A673 (cell line): ENCODE measurements around the gene USP32.

Experiments used
- CTCF ChIP-seq: fragments of 300-800, 200-600 bp; sonication (generic); conservative IDR thresholded peaks from 2 replicates; pipeline ENCODE4 v1.5.1; 2017; ENCODE audit warnings: low read depth, mild to moderate bottlenecking, antibody characterized with exemption, low read length, moderate library complexity, mixed read lengths
- EZH2 ChIP-seq: fragments of 200-600 bp; sonication (generic); IDR thresholded peaks from 2 replicates; pipeline ENCODE4 v1.6.1; 2017; ENCODE audit warnings: borderline replicate concordance, low read depth, mild to moderate bottlenecking, mixed read lengths, antibody characterized with exemption, low read length; ENCODE audit not compliant: poor library complexity, severe bottlenecking

GRCh38 chr17:60231691-60232090, 160.2 kb downstream of the USP32 start:
- no peak for TF ChIP-seq CTCF
- no peak for TF ChIP-seq EZH2
